ENCODE results near the gene FGD6.
"Not testable (repeated sequence)": the region's sequence is repeated elsewhere in the genome, so short reads cannot be mapped to it uniquely, and the experiment has no call there.

Gene FGD6

DNA sequence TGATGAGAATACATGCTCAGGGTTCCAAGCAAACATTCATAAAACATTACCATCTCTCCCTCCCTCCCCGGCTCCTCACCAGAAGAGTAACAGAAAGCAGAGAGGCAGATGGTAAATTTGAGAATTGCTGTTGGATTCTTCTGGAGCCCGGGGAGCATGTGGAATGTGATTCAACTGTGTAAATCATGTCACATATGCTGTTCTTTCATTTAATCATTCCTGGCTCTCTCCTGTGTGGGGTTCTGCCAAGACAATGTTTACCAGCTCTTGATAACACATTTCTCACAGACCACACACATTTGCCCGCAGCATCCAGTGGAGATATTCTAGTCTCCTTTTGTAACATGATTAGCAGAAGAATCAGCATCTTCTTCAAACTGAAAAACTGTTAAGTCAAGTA, 120.4 kb downstream of the FGD6 start:
- no peak for DNase-seq (ENCODE audit: low spot score)
- in situ Hi-C loops (cut with MboI; ENCODE audit: low sequenced_read_pairs, unreplicated experiment): no loop called here
- TF ChIP-seq, protein P1, sequence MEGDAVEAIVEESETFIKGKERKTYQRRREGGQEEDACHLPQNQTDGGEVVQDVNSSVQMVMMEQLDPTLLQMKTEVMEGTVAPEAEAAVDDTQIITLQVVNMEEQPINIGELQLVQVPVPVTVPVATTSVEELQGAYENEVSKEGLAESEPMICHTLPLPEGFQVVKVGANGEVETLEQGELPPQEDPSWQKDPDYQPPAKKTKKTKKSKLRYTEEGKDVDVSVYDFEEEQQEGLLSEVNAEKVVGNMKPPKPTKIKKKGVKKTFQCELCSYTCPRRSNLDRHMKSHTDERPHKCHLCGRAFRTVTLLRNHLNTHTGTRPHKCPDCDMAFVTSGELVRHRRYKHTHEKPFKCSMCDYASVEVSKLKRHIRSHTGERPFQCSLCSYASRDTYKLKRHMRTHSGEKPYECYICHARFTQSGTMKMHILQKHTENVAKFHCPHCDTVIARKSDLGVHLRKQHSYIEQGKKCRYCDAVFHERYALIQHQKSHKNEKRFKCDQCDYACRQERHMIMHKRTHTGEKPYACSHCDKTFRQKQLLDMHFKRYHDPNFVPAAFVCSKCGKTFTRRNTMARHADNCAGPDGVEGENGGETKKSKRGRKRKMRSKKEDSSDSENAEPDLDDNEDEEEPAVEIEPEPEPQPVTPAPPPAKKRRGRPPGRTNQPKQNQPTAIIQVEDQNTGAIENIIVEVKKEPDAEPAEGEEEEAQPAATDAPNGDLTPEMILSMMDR (IDR thresholded peaks at IDR 0.05; ENCODE audit: borderline replicate concordance, control extremely low read depth, extremely low read depth, insufficient read depth, missing control alignments): no peak

DNA sequence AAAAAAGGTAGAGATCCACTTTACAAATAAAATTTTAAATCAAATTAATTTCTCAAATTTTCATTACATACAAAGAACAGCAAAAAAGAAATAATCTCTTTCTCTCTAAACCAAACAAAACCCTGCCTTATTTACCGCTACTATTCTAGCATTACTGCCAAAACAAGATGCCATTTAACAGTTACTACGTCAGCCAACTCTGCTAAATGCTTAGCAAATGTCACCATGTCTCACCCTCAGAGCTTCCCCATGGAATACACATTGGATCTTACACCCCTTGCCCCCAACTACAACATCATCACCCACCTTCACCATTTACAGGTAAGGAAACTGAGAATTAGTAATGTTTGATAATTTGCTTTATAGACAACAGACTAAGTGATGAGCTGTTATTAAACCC, 120.9 kb downstream of the FGD6 start:
- TF ChIP-seq, protein P1 (IDR thresholded peaks at IDR 0.05; ENCODE audit: borderline replicate concordance, control extremely low read depth, extremely low read depth, insufficient read depth, missing control alignments): no peak
- in situ Hi-C loops (cut with MboI; ENCODE audit: low sequenced_read_pairs, unreplicated experiment): no loop called here
- DNase-seq (ENCODE audit: low spot score): no peak

DNA sequence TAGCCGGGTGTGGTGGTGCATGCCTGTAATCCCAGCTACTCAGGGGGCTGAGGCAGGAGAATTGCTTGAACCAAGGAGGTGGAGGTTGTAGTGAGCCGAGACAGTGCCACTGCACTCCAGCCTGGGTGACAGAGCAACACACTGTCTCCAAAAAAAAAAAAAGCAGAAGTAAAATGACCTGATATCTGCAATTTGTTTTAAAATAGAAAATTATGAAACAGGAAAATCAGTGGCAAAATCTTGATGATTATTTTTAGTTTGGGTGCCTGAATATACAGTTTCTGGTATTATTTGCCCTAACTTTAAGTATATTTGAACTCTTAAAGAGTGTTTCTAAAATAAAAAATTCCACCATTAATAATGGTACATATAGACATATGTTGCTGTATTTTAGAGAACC, 121.4 kb downstream of the FGD6 start:
- DNase-seq (ENCODE audit: low spot score); in situ Hi-C loops (cut with MboI; ENCODE audit: low sequenced_read_pairs, unreplicated experiment): not testable (repeated sequence)

DNA sequence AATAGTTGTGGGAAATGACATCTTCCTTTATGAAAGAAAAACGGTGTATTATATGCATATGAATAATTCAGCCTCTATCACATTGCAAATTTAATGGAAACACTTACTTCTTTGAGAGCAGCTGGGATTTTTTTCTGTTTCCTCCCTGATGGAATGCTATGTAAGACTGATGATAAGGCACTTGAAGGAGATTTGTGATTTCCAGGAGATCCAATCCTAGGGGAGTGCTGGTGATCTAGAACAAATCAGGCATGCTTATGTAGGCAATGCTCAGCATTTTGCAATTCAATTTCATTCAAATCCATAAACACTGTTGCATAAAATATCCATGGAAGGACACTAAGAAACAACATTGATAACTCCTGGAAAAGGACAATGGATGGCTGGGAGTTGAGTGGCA, 127.8 kb downstream of the FGD6 start:
- TF ChIP-seq, protein P1 (IDR thresholded peaks at IDR 0.05; ENCODE audit: borderline replicate concordance, control extremely low read depth, extremely low read depth, insufficient read depth, missing control alignments): no peak
- no peak for DNase-seq (ENCODE audit: low spot score)
- in situ Hi-C loops (cut with MboI; ENCODE audit: low sequenced_read_pairs, unreplicated experiment): no loop called here

DNA sequence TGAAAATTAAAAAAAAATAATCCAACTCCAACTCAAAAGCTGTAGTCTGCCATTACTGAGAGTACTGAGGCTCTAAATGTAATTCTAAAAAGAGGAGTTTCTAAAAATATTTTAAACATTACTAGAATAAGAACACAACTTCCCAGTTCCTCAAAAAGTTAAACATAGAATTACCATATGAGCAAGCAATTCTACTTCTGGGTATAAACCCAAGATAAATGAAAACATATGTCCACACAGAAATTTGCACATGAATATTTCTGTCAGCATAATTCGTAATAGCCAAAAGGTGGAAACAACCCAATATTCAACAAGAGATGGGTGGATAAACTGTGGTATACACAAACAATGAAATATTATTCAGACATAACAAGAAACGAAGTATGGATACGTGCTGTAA, 128.9 kb downstream of the FGD6 start:
- in situ Hi-C loops (cut with MboI; ENCODE audit: low sequenced_read_pairs, unreplicated experiment): no loop called here
- TF ChIP-seq, protein P1 (IDR thresholded peaks at IDR 0.05; ENCODE audit: borderline replicate concordance, control extremely low read depth, extremely low read depth, insufficient read depth, missing control alignments): no peak
- DNase-seq (ENCODE audit: low spot score): peak; percentile 41

DNA sequence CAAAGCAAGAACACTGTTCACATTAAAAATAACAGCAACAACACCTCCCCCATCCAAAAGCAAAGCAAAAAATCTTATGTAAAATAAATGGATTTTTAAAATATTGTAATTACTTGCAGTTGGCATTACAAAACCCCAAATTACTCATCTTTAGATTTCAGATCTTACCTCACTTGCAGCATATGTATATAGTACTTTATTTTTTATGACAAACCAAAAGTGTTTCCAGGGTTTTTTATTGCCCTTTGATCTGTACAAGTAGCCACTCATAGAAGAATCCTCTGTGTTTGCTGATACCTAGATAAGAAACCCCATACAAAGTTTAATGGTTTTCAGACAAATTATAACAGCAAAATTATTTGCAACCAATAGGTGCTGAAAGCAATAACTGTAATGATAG, 131.7 kb downstream of the FGD6 start:
- no peak for DNase-seq (ENCODE audit: low spot score)
- TF ChIP-seq, protein P1 (IDR thresholded peaks at IDR 0.05; ENCODE audit: borderline replicate concordance, control extremely low read depth, extremely low read depth, insufficient read depth, missing control alignments): no peak
- in situ Hi-C loops (cut with MboI; ENCODE audit: low sequenced_read_pairs, unreplicated experiment): no loop called here

DNA sequence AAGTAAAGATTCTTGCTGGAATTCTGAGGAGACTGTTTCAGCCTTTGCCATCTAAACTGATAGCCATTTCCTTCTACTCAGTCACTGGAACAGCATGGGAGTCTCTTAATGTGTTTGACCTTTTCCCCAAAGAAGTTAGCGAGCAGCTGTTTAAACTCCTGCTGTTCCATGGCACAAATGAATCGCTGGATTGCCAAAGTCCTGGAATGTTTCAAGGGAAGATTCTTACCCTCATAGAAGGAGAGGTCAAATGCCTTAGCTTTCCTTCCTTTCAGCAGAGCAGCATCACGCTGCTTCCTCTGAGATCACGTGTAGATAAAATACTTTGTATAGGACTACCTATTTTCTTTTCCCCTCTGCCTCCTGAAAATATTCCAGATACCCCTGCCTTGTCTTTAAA, 133.3 kb downstream of the FGD6 start:
- in situ Hi-C loops (cut with MboI; ENCODE audit: low sequenced_read_pairs, unreplicated experiment): no loop called here
- no peak for DNase-seq (ENCODE audit: low spot score)
- TF ChIP-seq, protein P1 (IDR thresholded peaks at IDR 0.05; ENCODE audit: borderline replicate concordance, control extremely low read depth, extremely low read depth, insufficient read depth, missing control alignments): no peak
